Aorta (tissue), 5 donors: ENCODE results near the gene BICC1. TPM values are rescaled to one million over a fixed set of nuclear protein-coding genes. Genes with fewer than 3 reads are reported as not detected.

ENCODE experiments used
- ATAC-seq: fragments of 200-7000 bp; cut with Tn5 transposase; one replicate; pipeline ENCODE4 v1.9.1; 2022; ENCODE audit warnings: moderate library complexity; ENCODE audit not compliant: low FRiP score
- DNase-seq, 2 donors: peaks; one replicate each; pipeline ENCODE4 v3.0.0-alpha.2; 2020
- H3K27ac ChIP-seq, 2 donors: one replicate each; pipeline ENCODE4 v1.5.1; 2013; ENCODE audit warnings: low read length in 2 of 2, mild to moderate bottlenecking in 2 of 2, moderate library complexity in 2 of 2, control low read depth in 1 of 2, inconsistent platforms in 1 of 2, low read depth in 1 of 2
- H3K27me3 ChIP-seq, 2 donors: one replicate each; pipeline ENCODE4 v1.6.1; 2013; ENCODE audit warnings: control low read depth in 1 of 2, low read length in 1 of 2, mild to moderate bottlenecking in 1 of 2, moderate library complexity in 1 of 2; ENCODE audit not compliant: insufficient read depth in 2 of 2, control insufficient read depth in 1 of 2
- H3K36me3 ChIP-seq, 2 donors: one replicate each; pipeline ENCODE4 v1.6.1; 2013; ENCODE audit warnings: control low read depth in 1 of 2, low read length in 1 of 2, mild to moderate bottlenecking in 1 of 2; ENCODE audit not compliant: insufficient read depth in 2 of 2, control insufficient read depth in 1 of 2
- H3K4me1 ChIP-seq, 2 donors: one replicate each; pipeline ENCODE4 v1.6.1; 2013; ENCODE audit warnings: low read length in 2 of 2, control low read depth in 1 of 2, mild to moderate bottlenecking in 1 of 2, moderate library complexity in 1 of 2; ENCODE audit not compliant: insufficient read depth in 2 of 2, control insufficient read depth in 1 of 2
- H3K4me3 ChIP-seq, 2 donors: one replicate each; pipeline ENCODE4 v1.5.1; 2013; ENCODE audit warnings: low read length in 2 of 2, control low read depth in 1 of 2, mild to moderate bottlenecking in 1 of 2
- H3K9me3 ChIP-seq: one replicate; pipeline ENCODE4 v1.6.1; 2013; ENCODE audit warnings: mild to moderate bottlenecking, low read length; ENCODE audit not compliant: control insufficient read depth
- WGBS, 2 donors: extraction: QIAGEN DNeasy Blood & Tissue Kit; methylation state at CpG; one replicate each; pipeline ENCODE4 v1.1.7; 2013; 5-methylcytosine and 5-hydroxymethylcytosine counted together
- intact Hi-C, 2 donors: fragments of 100-400 bp; cut with DNase I; formaldehyde crosslinking; loops; one replicate each; pipeline versions ENCODE4 v1.14.2 to v1.15.0; 2022
- polyA plus RNA-seq, 2 donors: library from polyadenylated mRNA; stranded (reverse); fragments of 200-250 nt; gene quantifications; one replicate each; pipeline ENCODE4 v1.2.3, GENCODE V29; 2013
- total RNA-seq, 2 donors: library from RNA; stranded (reverse); fragmentation: NEBNext Ultra II Directional; extraction: Animal tissue kit (Norgen Biotek cat#: 25700); gene quantifications; one replicate each; pipeline ENCODE4 v1.2.1, GENCODE V29; 2021
- donor health status: healthy with polysubstance abuse.
- donor health status: Bipolar disorder and iron deficiency.
- donor health status: DM: no; HTN: no; CAD: no.
- donor health status: DM: no; HTN: no; CAD: no.
- donor health status: DM: yes; HTN: yes; CAD: no.

Gene BICC1
- total and polyA plus RNA-seq, 4 donors = 3.8 to 46.8 (median 13.9) TPM

- Histone ChIP-seq H3K27ac (no peak overlapping the region), H3K36me3 (no peaks in the 10 kb centered on the region), H3K9me3 (no peaks in the 10 kb centered on the region), H3K4me3 (no peak overlapping the region), H3K27me3 (no peaks in the 10 kb centered on the region), H3K4me1 (no peaks in the 10 kb centered on the region)
- 97% methylated on average over 2 of the region's 2 CpGs for WGBS, 2 donors
- intact Hi-C loops = no loop called here
- DNase-seq (no peak), ATAC-seq (no peak)
These were observed 298.1 kb downstream of the BICC1 start for GRCh38 chr10:58810751-58811150.

- intact Hi-C loops = no loop called here
- Histone ChIP-seq H3K4me1 (no peaks in the 10 kb centered on the region), H3K27ac (no peak overlapping the region), H3K36me3 (no peaks in the 10 kb centered on the region), H3K4me3 (no peak overlapping the region), H3K9me3 (no peaks in the 10 kb centered on the region), H3K27me3 (no peaks in the 10 kb centered on the region)
- DNase-seq = no peak
- no peak for ATAC-seq
- WGBS, 2 donors = 94% methylated on average over 8 of the region's 8 CpGs
These were observed 300.9 kb downstream of the BICC1 start for GRCh38 chr10:58813573-58813972.

GRCh38 chr10:58817201-58817846 lies 304.7 kb downstream of the BICC1 start:
- intact Hi-C loops = no loop called here
- peaks cover 0 to 5% of the 10 kb centered on the region in 2 donors for H3K36me3 ChIP-seq
- H3K27me3 ChIP-seq = no peaks in the 10 kb centered on the region
- H3K4me1 ChIP-seq = no peaks in the 10 kb centered on the region
- no peak overlapping the region for H3K4me3 ChIP-seq
- no peak overlapping the region for H3K27ac ChIP-seq
- ATAC-seq = no peak
- DNase-seq = no peak
- WGBS, 2 donors = 84 to 85% methylated on average over 2 of the region's 2 CpGs
- no peaks in the 10 kb centered on the region for H3K9me3 ChIP-seq

GRCh38 chr10:58818900-58819299 lies 306.2 kb downstream of the BICC1 start:
- Histone ChIP-seq H3K36me3 (peaks cover 0 to 5% of the 10 kb centered on the region in 2 donors), H3K27ac (no peak overlapping the region), H3K9me3 (no peaks in the 10 kb centered on the region), H3K4me1 (no peaks in the 10 kb centered on the region), H3K27me3 (no peaks in the 10 kb centered on the region), H3K4me3 (no peak overlapping the region)
- no peak for ATAC-seq
- intact Hi-C loops = no loop called here
- 0 to 9% methylated on average over 1 of the region's 1 CpG for WGBS, 2 donors
- DNase-seq = no peak

- ATAC-seq = no peak
- Histone ChIP-seq H3K4me1 (no peaks in the 10 kb centered on the region), H3K36me3 (peaks cover 0 to 5% of the 10 kb centered on the region in 2 donors), H3K4me3 (no peak overlapping the region), H3K27me3 (no peaks in the 10 kb centered on the region), H3K9me3 (no peaks in the 10 kb centered on the region), H3K27ac (no peak overlapping the region)
- 95 to 97% methylated on average over 1 of the region's 1 CpG for WGBS, 2 donors
- no peak for DNase-seq
- intact Hi-C loops = no loop called here
These were observed 307.7 kb downstream of the BICC1 start for GRCh38 chr10:58820386-58820785.

GRCh38 chr10:58820861-58821751 lies 308.4 kb downstream of the BICC1 start:
- intact Hi-C loops = no loop called here
- H3K9me3 ChIP-seq = no peaks in the 10 kb centered on the region

GRCh38 chr10:58821752-58822056 lies 309.0 kb downstream of the BICC1 start:
- H3K9me3 ChIP-seq = no peaks in the 10 kb centered on the region
- 85 to 91% methylated on average over 1 of the region's 1 CpG for WGBS, 2 donors
- intact Hi-C loops = no loop called here
- DNase-seq = no peak
- no peak for ATAC-seq
- no peaks in the 10 kb centered on the region for H3K27me3 ChIP-seq
- H3K4me3 ChIP-seq = no peak overlapping the region
- no peaks in the 10 kb centered on the region for H3K4me1 ChIP-seq
- no peak overlapping the region for H3K27ac ChIP-seq
- peaks cover 0 to 5% of the 10 kb centered on the region in 2 donors for H3K36me3 ChIP-seq

More at GRCh38 chr10:58820861-58821751, 308.4 kb downstream of the BICC1 start:
- Histone ChIP-seq H3K4me1 (no peaks in the 10 kb centered on the region), H3K4me3 (no peak overlapping the region), H3K27me3 (no peaks in the 10 kb centered on the region), H3K27ac (no peak overlapping the region), H3K36me3 (peaks cover 0 to 5% of the 10 kb centered on the region in 2 donors)
- peak; percentile 52 for ATAC-seq
- WGBS, 2 donors = 57% methylated on average over 7 of the region's 7 CpGs
- DNase-seq = peak in 1 of 2 donors; percentile 44

- Histone ChIP-seq H3K27me3 (no peaks in the 10 kb centered on the region), H3K4me3 (no peak overlapping the region), H3K27ac (no peak overlapping the region), H3K9me3 (no peaks in the 10 kb centered on the region), H3K4me1 (no peaks in the 10 kb centered on the region), H3K36me3 (peaks cover 0 to 5% of the 10 kb centered on the region in 2 donors)
- DNase-seq (no peak), ATAC-seq (no peak)
- WGBS, 2 donors = 89 to 95% methylated on average over 1 of the region's 1 CpG
- intact Hi-C loops = no loop called here
These were observed 311.3 kb downstream of the BICC1 start for GRCh38 chr10:58823983-58824382.

GRCh38 chr10:58824396-58824795 lies 311.7 kb downstream of the BICC1 start:
- Histone ChIP-seq H3K9me3 (no peaks in the 10 kb centered on the region), H3K4me1 (no peaks in the 10 kb centered on the region), H3K27ac (no peak overlapping the region), H3K4me3 (no peak overlapping the region), H3K27me3 (no peaks in the 10 kb centered on the region), H3K36me3 (peaks cover 0 to 5% of the 10 kb centered on the region in 2 donors)
- no peak for DNase-seq
- intact Hi-C loops = no loop called here
- no peak for ATAC-seq
- WGBS, 2 donors = 96 to 100% methylated on average over 2 of the region's 2 CpGs
